Globus pallidus (tissue), 1 donor: ENCODE measurements around the gene AFG3L2.

Source experiments
- DNase-seq: peaks from one replicate; pipeline ENCODE4 v3.0.0-alpha.2; 2015; ENCODE audit warnings: low spot score

The AFG3L2 gene

DNA sequence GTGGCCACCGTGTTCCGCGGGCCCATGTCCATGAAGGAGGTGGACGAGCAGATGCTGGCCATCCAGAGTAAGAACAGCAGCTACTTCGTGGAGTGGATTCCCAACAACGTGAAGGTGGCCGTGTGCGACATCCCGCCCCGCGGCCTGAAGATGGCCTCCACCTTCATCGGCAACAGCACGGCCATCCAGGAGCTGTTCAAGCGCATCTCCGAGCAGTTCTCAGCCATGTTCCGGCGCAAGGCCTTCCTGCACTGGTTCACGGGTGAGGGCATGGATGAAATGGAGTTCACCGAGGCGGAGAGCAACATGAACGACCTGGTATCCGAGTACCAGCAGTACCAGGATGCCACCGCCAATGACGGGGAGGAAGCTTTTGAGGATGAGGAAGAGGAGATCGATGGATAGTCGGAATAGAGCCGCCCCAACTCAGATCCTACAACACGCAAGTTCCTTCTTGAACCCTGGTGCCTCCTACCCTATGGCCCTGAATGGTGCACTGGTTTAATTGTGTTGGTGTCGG, 51.2 kb downstream of the AFG3L2 start:
- DNase-seq: no peak

DNA sequence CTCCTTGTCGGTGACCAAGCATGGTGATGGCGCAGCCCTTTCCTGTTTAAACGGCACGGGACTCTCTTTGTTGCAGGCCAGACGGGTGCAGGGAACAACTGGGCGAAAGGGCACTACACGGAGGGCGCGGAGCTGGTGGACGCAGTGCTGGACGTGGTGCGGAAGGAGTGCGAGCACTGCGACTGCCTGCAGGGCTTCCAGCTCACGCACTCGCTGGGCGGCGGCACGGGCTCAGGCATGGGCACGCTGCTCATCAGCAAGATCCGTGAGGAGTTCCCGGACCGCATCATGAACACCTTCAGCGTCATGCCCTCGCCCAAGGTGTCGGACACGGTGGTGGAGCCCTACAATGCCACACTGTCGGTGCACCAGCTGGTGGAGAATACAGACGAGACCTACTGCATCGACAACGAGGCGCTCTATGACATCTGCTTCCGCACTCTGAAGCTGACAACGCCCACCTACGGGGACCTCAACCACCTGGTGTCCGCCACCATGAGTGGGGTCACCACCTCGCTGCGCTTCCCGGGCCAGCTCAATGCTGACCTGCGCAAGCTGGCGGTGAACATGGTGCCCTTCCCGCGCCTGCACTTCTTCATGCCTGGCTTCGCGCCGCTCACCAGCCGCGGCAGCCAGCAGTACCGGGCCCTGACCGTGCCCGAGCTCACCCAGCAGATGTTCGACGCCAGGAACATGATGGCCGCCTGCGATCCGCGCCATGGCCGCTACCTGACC, 51.9 kb downstream of the AFG3L2 start:
- no peak for DNase-seq

GRCh38 chr18:12321333-12321732, 55.7 kb downstream of the AFG3L2 start:
- DNase-seq: no peak

- no peak for DNase-seq
Observed at GRCh38 chr18:12318857-12319256, 58.2 kb downstream of the AFG3L2 start.

- DNase-seq: no peak
Observed at GRCh38 chr18:12318334-12318697, 58.7 kb downstream of the AFG3L2 start.

- DNase-seq: no peak
Observed at GRCh38 chr18:12317664-12318333, 59.2 kb downstream of the AFG3L2 start.

- no peak for DNase-seq
Observed at GRCh38 chr18:12315911-12316310, 61.1 kb downstream of the AFG3L2 start.

DNA sequence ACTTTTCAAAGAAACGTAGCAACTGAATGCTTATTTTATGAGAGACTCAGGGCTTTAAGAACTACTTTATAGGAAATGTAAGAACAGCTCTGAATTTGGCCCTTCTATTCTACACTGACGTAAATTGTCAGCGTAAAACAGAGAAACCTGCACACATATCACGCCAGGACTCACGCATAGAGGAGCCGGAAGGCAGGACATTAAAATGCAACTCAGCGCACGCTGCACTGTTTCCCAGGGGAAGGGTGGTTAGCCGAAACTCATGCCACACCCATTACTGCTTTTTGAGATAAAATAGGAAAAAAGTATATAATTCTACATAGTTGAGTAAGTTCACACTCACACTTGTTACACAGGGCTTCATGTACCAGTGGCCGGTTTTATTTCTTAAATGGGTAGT, 61.5 kb downstream of the AFG3L2 start:
- no peak for DNase-seq

DNA sequence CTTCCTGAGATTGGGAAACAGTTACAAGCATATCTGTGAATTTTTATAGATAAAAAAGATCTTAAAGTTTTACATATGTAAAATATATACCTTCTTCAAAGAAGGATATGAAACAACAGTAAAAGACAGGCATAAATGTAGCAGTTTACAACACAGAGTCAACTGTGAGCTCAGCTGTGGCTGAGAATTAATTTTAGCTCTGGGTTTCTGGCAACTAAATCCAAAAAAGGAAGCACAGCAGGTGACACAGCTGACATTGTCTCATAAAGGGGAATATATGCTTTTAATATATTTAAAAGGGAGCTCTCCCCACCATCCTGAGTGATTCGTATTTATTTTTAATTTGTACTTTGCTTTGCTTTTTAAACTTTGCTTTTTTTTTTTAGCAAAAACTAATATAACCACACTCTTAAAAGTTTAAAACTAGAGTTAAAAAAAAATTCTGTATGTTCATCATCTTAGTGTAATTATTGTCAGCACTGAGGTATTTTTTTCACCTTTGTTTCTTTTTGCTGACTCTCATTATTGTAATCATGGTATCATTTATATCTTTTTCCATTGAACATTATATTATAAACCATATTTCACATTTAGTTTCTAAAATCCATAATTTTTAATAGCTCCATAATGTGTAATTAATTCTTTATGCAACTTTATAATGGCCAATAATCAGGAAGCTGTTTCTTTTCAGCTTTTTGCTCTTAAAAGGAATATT, 62.3 kb downstream of the AFG3L2 start:
- DNase-seq: no peak

GRCh38 chr18:12313530-12314245, 63.3 kb downstream of the AFG3L2 start:
- DNase-seq: no peak

- DNase-seq: no peak
Observed at GRCh38 chr18:12312976-12313375, 64.1 kb downstream of the AFG3L2 start.

DNA sequence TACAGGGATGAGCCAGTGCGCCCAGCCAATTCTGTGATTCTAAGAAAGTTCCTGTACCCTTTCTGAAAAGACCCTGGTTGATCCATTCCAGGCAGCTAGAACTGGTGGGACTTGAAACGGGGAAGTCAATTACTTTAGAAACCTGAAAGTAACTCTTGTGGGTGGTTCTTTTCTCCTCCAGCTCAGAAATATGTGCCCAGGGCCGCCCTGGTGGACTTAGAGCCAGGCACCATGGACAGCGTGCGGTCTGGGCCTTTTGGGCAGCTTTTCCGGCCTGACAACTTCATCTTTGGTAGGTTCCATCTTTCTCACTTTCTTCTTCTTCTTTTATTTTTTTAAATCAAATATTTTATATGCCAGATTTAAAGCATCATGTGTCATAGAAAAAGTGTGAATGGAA, 66.3 kb downstream of the AFG3L2 start:
- no peak for DNase-seq

DNA sequence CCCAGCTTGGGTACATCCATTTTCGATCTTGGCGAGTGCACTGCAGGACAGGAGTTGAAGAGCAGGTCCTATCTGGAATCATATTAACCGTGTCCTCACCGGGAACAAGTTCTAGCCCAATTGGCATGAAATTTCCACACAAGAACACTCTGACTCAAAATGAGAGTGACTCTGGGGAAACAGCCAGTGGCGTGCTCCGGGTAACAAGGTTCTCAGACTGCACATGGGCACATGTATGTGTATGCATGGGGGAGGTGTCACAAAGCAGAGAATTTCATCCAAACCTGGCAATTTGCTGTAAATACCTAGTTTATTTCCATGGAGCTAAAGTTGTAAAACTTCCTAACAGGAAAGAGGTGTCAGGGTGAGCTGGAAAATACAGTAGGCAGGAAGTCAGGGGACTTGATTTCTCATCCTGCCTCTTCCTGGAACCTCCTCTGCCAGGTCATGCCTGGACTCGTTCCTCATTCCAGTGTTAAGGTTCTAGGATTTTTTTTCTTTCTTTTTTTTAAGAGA, 67.3 kb downstream of the AFG3L2 start:
- DNase-seq: no peak

DNA sequence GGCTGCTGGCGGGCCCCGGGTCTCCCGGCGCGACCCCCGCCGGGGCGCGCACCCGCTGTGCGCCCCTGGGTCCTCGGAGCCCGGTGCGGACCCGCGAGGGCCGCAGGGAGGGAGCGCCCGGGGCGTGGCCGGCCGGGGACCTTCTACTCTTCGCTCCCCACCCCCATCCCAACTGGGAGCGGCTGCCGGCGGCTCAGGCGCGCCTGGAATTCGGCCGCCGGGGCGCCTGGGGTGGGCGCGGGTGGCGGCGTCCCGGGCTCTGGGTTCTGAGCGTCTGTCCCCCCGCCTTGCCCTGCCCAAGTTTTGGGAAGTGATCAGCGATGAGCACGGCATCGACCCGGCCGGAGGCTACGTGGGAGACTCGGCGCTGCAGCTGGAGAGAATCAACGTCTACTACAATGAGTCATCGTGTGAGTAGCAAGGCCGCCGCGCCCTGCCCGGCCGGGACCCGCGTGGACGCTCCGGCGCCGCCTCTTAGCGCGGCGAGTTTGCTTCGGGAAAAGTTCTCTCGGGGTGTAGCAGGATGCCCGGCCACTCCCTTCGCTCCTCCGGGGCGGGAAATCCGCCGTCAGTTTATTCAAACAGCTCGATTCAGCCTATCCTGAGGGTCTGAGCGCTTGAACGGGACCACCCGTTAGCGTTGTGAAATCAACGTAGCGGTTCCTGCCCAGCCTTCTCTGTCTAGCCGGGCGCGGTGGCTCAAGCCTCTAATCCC, 68.5 kb downstream of the AFG3L2 start:
- DNase-seq: no peak

DNA sequence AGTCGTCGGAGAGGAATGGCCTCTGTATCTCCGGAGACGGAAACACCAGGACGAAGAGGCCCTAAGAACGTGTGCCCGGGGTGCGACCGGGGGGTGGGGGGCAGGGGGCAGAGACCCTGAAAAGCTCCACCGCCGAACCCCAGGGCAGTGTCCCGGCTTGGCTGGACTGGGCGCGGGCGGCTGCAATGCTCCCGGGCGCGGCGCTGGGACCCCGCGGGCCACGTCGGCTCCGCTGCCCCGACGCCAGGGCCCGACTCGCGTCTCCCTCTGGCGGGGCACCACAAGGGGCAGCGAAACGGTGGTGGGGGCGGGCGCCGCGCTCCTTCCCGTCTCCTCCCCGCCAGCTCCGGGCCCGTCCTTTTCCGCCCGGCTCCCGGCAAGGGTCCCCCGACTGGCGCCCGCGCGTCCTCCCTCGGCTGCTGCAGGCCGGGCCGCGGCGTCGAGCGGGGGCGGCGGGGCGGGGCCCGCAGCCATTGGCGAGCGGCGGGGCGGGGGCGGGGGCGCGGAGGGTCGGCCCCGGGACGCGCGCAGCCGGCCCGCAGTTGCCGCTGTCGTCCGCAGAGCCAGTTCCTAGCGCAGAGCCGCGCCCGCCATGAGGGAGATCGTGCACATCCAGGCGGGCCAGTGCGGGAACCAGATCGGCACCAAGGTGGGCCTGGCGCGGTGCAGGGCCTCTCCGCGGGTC, 69.2 kb downstream of the AFG3L2 start, which contains the start of gene TUBB6:
Gene TUBB6, plus strand, starts transcription at position 541 of the 685 bp plus-strand sequence. Its CDS starts 52 bp downstream, at position 593.
- no peak for DNase-seq

DNA sequence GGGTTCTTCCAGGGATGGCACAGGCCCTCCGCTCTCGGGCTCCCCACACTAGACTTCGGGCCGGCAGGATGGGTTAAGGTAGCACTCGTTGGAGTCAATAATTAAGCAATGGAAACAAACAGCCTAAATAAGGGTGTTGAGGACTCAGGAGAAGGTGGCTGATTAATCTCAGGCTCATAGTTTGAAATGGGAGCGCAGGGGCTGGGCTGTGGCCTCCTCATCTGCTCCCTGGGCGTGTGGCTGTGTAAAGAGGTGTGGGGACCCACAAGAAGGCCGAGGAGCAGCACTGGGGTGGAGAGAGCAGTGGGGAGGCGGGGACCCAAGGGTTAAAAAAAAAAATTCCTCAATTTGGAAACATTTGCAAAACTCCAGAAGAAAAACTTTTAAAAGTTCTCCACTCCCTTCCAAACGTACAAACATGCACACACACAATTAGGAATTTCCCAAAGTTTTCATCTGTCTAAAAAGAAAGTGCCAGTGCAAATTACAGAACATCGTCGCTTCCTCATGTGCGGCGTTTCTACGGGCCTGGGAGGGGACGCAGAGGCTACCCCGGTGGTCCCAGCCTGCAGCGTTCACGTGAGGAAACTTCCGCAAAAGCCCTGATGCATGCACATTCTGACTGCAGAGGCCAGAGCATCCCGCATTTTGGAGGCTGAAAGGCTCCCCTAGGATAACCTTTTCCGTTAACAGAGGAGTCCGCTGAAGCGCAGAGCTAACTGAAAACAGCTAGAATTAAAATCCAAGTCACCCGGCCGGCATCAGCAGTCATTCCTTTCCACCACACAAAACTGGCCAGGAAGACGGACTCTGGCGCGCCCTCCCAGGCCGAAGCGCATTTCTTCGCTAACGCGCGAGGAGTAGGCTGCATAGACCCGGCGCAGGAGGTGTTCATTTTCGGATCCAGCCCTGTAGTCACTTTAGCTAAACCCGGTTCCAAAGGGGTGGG, 70.0 kb downstream of the AFG3L2 start:
- no peak for DNase-seq

GRCh38 chr18:12305930-12306629, 70.9 kb downstream of the AFG3L2 start:
- DNase-seq: no peak

DNA sequence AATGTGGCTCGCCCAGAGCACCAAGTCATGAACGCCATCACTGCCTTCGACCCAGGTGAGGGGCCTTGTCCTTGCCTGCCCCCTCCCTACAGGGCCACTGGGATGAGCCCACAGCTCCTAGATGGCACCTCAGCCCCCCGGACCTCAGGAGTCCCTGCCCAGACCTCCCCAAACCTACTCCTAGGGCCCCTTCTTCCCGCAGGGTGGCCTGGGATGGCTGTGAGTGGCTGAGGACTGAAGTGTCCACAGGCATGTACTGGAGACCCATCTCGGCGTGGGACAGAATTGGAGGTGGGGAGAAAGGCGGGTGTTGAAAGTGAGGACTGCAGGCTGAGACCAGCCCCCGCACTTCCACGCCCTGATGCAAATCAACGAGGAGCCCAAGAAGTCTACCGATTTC, 71.8 kb downstream of the AFG3L2 start:
- no peak for DNase-seq
